GM12878 (cell line): ENCODE results near the gene ACER3. TPM values are rescaled to one million over a fixed set of nuclear protein-coding genes. Genes with fewer than 3 reads are reported as not detected.

Experiments used
- ATAC-seq: fragments of 200-7000 bp; cut with Tn5 transposase; 3 replicates; pipeline ENCODE4 v1.9.1; 2020; ENCODE audit warnings: mild to moderate bottlenecking, moderate library complexity
- BruUV-seq: library from RNA; stranded (reverse); fragments of 400-500 nt; replicated peaks from 2 replicates; lab custom pipeline; 2021; lab: Mats Ljungman, UMichigan
- CTCF ChIA-PET: fragments of 300-600 bp; sonication (Branson Sonifier 250); formaldehyde crosslinking; extraction: SDS; loops from one replicate; lab custom pipeline; 2021; ENCODE audit warnings: inconsistent platforms; lab: Yijun Ruan, JAX
- POLR2A ChIA-PET: fragments of 350-600 bp; formaldehyde crosslinking; extraction: SDS; loops from one replicate; lab custom pipeline; 2021; ENCODE audit warnings: inconsistent platforms; lab: Charles Lee
- RAD21 ChIA-PET: fragments of 300-600 bp; sonication (Branson Sonifier 250); formaldehyde crosslinking; loops from one replicate; lab custom pipeline; 2023; ENCODE audit warnings: antibody characterized with exemption; ENCODE audit not compliant: unreplicated experiment; lab: Charles Lee
- SMC1A ChIA-PET: fragments of 300-600 bp; sonication (Branson Sonifier 250); formaldehyde crosslinking; loops from one replicate; lab custom pipeline; 2023; ENCODE audit not compliant: unreplicated experiment, uncharacterized antibody; lab: Charles Lee
- DNase-seq: peaks from one replicate; pipeline ENCODE4 v3.0.0-alpha.2; 2011; ENCODE audit warnings: low read depth, low spot score
- FAIRE-seq: peaks from 3 replicates; lab custom pipeline; 2011; peaks lifted over from hg19 to GRCh38; lab: Jason Lieb, UNC
- H2AFZ ChIP-seq: 2 replicates; pipeline ENCODE4 v1.6.0; 2011; ENCODE audit warnings: low read depth, low read length, control low read depth; ENCODE audit not compliant: control insufficient read depth
- H3K27ac ChIP-seq: 2 replicates; pipeline ENCODE4 v1.5.1; 2011; ENCODE audit warnings: control low read depth; ENCODE audit not compliant: control insufficient read depth, insufficient read depth
- H3K27me3 ChIP-seq, 2 experiments: replicated peaks in 1 of 2; 2 replicates each; pipeline versions ENCODE4 v1.6.0 to v1.6.1; 2011; ENCODE audit warnings: low read length in 1 of 2; ENCODE audit not compliant: control insufficient read depth in 2 of 2, insufficient read depth in 2 of 2
- H3K36me3 ChIP-seq, 2 experiments: 2 replicates each; pipeline ENCODE4 v1.5.1; 2011; ENCODE audit warnings: low read length in 1 of 2; ENCODE audit not compliant: control insufficient read depth in 2 of 2, insufficient read depth in 2 of 2
- H3K4me1 ChIP-seq: 2 replicates; pipeline ENCODE4 v1.6.1; 2011; ENCODE audit warnings: mild to moderate bottlenecking, low read length, moderate library complexity, mixed read lengths; ENCODE audit not compliant: control insufficient read depth, insufficient read depth
- H3K4me2 ChIP-seq: 2 replicates; pipeline ENCODE4 v1.6.0; 2011; ENCODE audit warnings: control low read depth; ENCODE audit not compliant: control insufficient read depth, insufficient read depth
- H3K4me3 ChIP-seq: fragments of 200-600 bp; sonication (generic); 2 replicates; pipeline ENCODE4 v1.5.1; 2016
- H3K79me2 ChIP-seq: 2 replicates; pipeline ENCODE4 v1.6.0; 2011; ENCODE audit warnings: low read length; ENCODE audit not compliant: control insufficient read depth, insufficient read depth
- H3K9ac ChIP-seq: 2 replicates; pipeline ENCODE4 v1.8.0; 2011; ENCODE audit warnings: low read length, control low read depth, mixed read lengths; ENCODE audit not compliant: control insufficient read depth, insufficient read depth
- H3K9me3 ChIP-seq: replicated peaks from 3 replicates; pipeline ENCODE4 v1.5.1; 2011; ENCODE audit warnings: mild to moderate bottlenecking, low read length; ENCODE audit not compliant: control insufficient read depth, insufficient read depth
- H4K20me1 ChIP-seq: 2 replicates; pipeline ENCODE4 v1.6.0; 2011; ENCODE audit not compliant: control insufficient read depth, insufficient read depth
- BHLHE40 ChIP-seq, 2 experiments: fragments of 450-650 bp in 1 of 2; IDR thresholded peaks; 2 replicates each; pipeline ENCODE4 v1.6.1; 2011 to 2017; ENCODE audit warnings: low read depth in 2 of 2, borderline replicate concordance in 1 of 2, improper control_type of control experiment in 1 of 2, low read length in 1 of 2, mild to moderate bottlenecking in 1 of 2
- CHD4 ChIP-seq: fragments of 200-600 bp; sonication (generic); IDR thresholded peaks from 2 replicates; pipeline ENCODE4 v1.6.1; 2016; ENCODE audit warnings: mild to moderate bottlenecking
- CREM ChIP-seq: IDR thresholded peaks from 2 replicates; pipeline ENCODE4 v1.6.1; 2014; ENCODE audit warnings: antibody characterized with exemption, low read depth
- EP300 ChIP-seq, 2 experiments: fragments of 150-350 bp in 1 of 2; IDR thresholded peaks; 2 replicates each; pipeline ENCODE4 v1.6.1; 2011 to 2012; ENCODE audit warnings: low read depth in 2 of 2, low read length in 2 of 2, borderline replicate concordance in 1 of 2, improper control_type of control experiment in 1 of 2, inconsistent platforms in 1 of 2; ENCODE audit not compliant: control insufficient read depth in 1 of 2
- IRF4 ChIP-seq: IDR thresholded peaks from 2 replicates; pipeline ENCODE4 v1.6.1; 2011; ENCODE audit warnings: low read depth, low read length
- MEF2A ChIP-seq: IDR thresholded peaks from 2 replicates; pipeline ENCODE4 v1.6.1; 2011; ENCODE audit warnings: low read depth, mild to moderate bottlenecking, low read length, moderate library complexity; ENCODE audit not compliant: insufficient read depth
- MXI1 ChIP-seq: fragments of 150-350 bp; IDR thresholded peaks from 2 replicates; pipeline ENCODE4 v1.6.1; 2011; ENCODE audit warnings: low read depth, mild to moderate bottlenecking, inconsistent platforms, low read length, improper control_type of control experiment
- MYB ChIP-seq: fragments of 150-350 bp; IDR thresholded peaks from 2 replicates; pipeline ENCODE4 v1.6.1; 2014; ENCODE audit warnings: mild to moderate bottlenecking, low read depth, low read length, borderline replicate concordance
- MYC ChIP-seq: IDR thresholded peaks from 2 replicates; pipeline ENCODE4 v1.6.1; 2011; ENCODE audit warnings: mild to moderate bottlenecking, low read length, moderate library complexity, inconsistent platforms; ENCODE audit not compliant: insufficient read depth, insufficient replicate concordance, insufficient read length, severe bottlenecking
- NFYB ChIP-seq: IDR thresholded peaks from 2 replicates; pipeline ENCODE4 v1.6.1; 2011; ENCODE audit warnings: low read depth, mild to moderate bottlenecking, low read length, improper control_type of control experiment, moderate library complexity; ENCODE audit not compliant: insufficient read depth
- RELA ChIP-seq: fragments of 450-650 bp; IDR thresholded peaks from 2 replicates; pipeline ENCODE4 v1.8.0; 2014; ENCODE audit warnings: borderline replicate concordance; ENCODE audit not compliant: partially characterized antibody
- RFX5 ChIP-seq: IDR thresholded peaks from 2 replicates; pipeline ENCODE4 v1.6.1; 2011; ENCODE audit warnings: low read depth, low read length, improper control_type of control experiment
- YBX1 ChIP-seq: fragments of 450-650 bp; IDR thresholded peaks from 2 replicates; pipeline ENCODE4 v1.6.1; 2016; ENCODE audit warnings: antibody characterized with exemption
- WGBS: methylation state at CpG from one replicate; pipeline ENCODE4 v1.1.6; 2016; ENCODE audit warnings: low lambda C conversion rate; ENCODE audit not compliant: insufficient replicate concordance, insufficient coverage; ENCODE audit errors: missing lambda C conversion rate; 5-methylcytosine and 5-hydroxymethylcytosine counted together
- in situ Hi-C: fragments of 300-500 bp; cut with MboI; formaldehyde crosslinking; loops from 9 replicates; pipeline ENCODE4 v1.14.3; 2018; ENCODE audit warnings: mixed read lengths
- intact Hi-C: fragments of 100-400 bp; cut with micrococcal nuclease; formaldehyde crosslinking; loops from one replicate; pipeline ENCODE4 v1.14.2; 2022; ENCODE audit not compliant: unreplicated experiment
- polyA plus RNA-seq, 11 experiments: library from polyadenylated mRNA; depleted of rRNA in 4 of 11; unstranded in 6 of 11; stranded (reverse) in 5 of 11; fragments of >200 nt; fragmentation: Nextera tagmentation in 4 of 11; fragmentation: Illumina TruSeq in 1 of 11; extraction: Ambion mirVana in 4 of 11; extraction: Trizol in 1 of 11; gene quantifications; 1 replicate in 1 of 11; 2 replicates in 10 of 11; pipeline versions ENCODE4 v1.2.1 to v1.2.3, GENCODE V29; 2011 to 2016; ENCODE audit warnings: inconsistent platforms in 2 of 11, missing spikeins in 2 of 11, low read depth in 1 of 11
- total RNA-seq, 4 experiments: library from RNA; depleted of rRNA in 3 of 4; stranded (reverse); fragments of >200 nt in 3 of 4; fragmentation: Illumina TruSeq in 1 of 4; extraction: Trizol in 1 of 4; gene quantifications; 2 replicates each; pipeline versions ENCODE4 v1.2.1 to v1.2.3, GENCODE V29; 2013 to 2021
- TF ChIP-seq, protein P1 (sequence below): IDR thresholded peaks from 2 replicates; pipeline ENCODE4 v1.6.1; 2011; ENCODE audit warnings: borderline replicate concordance, low read depth, mild to moderate bottlenecking, moderate library complexity, low read length; ENCODE audit not compliant: insufficient read depth, poor library complexity, severe bottlenecking
- TF ChIP-seq, protein P2 (sequence below): IDR thresholded peaks from 2 replicates; pipeline ENCODE4 v1.6.1; 2011; ENCODE audit warnings: mild to moderate bottlenecking, low read depth, low read length, moderate library complexity; ENCODE audit not compliant: insufficient replicate concordance

The ACER3 gene
- total and polyA plus RNA-seq, 10 of the 15 experiments (the other 5 are each of a cell fraction or from before 2014, with no cell fraction given): 2.8 to 17.4 (median 10.3) TPM

DNA sequence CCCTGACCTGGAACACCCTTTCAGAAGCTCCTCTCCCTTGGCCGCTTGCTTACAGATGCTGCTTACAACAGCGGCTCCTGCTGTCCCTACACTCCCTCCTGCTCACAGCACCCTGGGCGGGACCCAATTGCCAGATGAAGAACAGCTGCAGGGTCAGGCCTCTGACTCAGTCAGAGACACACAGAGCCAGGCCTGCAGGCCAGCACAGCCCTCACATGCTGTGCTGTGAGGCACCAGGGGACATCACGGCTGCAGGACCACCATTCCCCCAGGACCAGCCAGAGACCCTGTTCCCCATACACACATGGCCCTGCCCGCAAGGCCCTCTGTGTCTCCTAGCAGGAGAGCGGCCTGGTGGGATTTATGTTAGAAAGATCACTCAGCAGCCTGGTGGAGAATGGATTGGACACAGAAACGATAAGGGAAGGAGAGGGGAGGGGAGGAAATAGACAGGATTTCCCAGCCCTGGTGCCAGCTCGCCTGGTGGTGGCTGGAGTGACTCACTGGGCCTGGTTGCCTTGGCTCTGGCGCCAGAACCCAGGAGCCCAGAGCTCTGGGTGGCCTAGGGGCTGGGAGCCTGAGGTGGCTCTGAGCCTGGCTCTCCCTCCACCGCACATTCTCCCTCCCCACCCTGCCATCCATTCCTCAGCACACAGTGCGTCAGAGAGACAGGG lies 212.7 kb downstream of the ACER3 start:
- H3K4me1 ChIP-seq: no peaks in the 10 kb centered on the region
- no peak overlapping the region for H3K9ac ChIP-seq
- no TSS peak for BruUV-seq
- ChIA-PET RAD21 (no interaction called here), CTCF (no interaction called here), SMC1A (interaction anchor here (0.9 kb wide), 1 partner anchor 18 kb away, joined by 4 read pairs; no protein-coding TSS in a partner anchor), POLR2A (interaction anchor here (0.6 kb wide), 1 partner anchor 319 kb away, joined by 6 read pairs; no protein-coding TSS in a partner anchor)
- no peaks in the 10 kb centered on the region for H4K20me1 ChIP-seq
- H2AFZ ChIP-seq: no peak overlapping the region
- no peak overlapping the region for H3K4me3 ChIP-seq
- TF ChIP-seq CHD4 (no peak), YBX1 (no peak), BHLHE40 (IDR thresholded peaks at IDR 0.05; ENCODE audit: borderline replicate concordance in 1 of 2, low read depth in 2 of 2, low read length in 1 of 2) (no peak), RELA (no peak), IRF4 (no peak), MEF2A (no peak), RFX5 (no peak), MYB (no peak), CREM (no peak), MXI1 (no peak), NFYB (no peak), MYC (no peak), EP300 (IDR thresholded peaks at IDR 0.05; ENCODE audit: borderline replicate concordance in 1 of 2, control insufficient read depth in 1 of 2, low read depth in 2 of 2, low read length in 2 of 2) (no peak)
- TF ChIP-seq, protein P1, sequence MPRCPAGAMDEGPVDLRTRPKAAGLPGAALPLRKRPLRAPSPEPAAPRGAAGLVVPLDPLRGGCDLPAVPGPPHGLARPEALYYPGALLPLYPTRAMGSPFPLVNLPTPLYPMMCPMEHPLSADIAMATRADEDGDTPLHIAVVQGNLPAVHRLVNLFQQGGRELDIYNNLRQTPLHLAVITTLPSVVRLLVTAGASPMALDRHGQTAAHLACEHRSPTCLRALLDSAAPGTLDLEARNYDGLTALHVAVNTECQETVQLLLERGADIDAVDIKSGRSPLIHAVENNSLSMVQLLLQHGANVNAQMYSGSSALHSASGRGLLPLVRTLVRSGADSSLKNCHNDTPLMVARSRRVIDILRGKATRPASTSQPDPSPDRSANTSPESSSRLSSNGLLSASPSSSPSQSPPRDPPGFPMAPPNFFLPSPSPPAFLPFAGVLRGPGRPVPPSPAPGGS: no peak
- TF ChIP-seq, protein P2, sequence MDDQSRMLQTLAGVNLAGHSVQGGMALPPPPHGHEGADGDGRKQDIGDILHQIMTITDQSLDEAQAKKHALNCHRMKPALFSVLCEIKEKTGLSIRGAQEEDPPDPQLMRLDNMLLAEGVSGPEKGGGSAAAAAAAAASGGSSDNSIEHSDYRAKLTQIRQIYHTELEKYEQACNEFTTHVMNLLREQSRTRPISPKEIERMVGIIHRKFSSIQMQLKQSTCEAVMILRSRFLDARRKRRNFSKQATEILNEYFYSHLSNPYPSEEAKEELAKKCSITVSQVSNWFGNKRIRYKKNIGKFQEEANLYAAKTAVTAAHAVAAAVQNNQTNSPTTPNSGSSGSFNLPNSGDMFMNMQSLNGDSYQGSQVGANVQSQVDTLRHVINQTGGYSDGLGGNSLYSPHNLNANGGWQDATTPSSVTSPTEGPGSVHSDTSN: no peak
- no peaks in the 10 kb centered on the region for H3K79me2 ChIP-seq
- ATAC-seq (peak; percentile 60), DNase-seq (no peak), FAIRE-seq (no peak)
- peaks cover 0 to 1% of the 10 kb centered on the region in 2 experiments; a peak in 2 of 4 replicates for H3K27me3 ChIP-seq
- in situ Hi-C loops (no loop called here), intact Hi-C loops (no loop called here)
- no peaks in the 10 kb centered on the region for H3K36me3 ChIP-seq
- H3K9me3 ChIP-seq: no peaks in the 10 kb centered on the region
- 52% methylated on average over 11 of the region's 11 CpGs for WGBS
- no peak overlapping the region for H3K4me2 ChIP-seq
- no peak overlapping the region for H3K27ac ChIP-seq
